IMR-90 (cell line): ENCODE measurements around the gene ARAP3. TPM values are rescaled to one million over a fixed set of nuclear protein-coding genes. Genes with fewer than 3 reads are reported as not detected.

Experiments
- ATAC-seq: fragments of 200-7000 bp; cut with Tn5 transposase; 2 replicates; pipeline ENCODE4 v1.9.1; 2020; ENCODE audit warnings: low read depth, mild to moderate bottlenecking, moderate library complexity
- BruUV-seq: library from RNA; stranded (reverse); fragments of 400-500 nt; replicated peaks from 2 replicates; lab custom pipeline; 2021; lab: Mats Ljungman, UMichigan
- CTCF ChIA-PET: fragments of 300-600 bp; formaldehyde crosslinking; extraction: SDS; loops from one replicate; lab custom pipeline; 2021; ENCODE audit warnings: antibody characterized with exemption; lab: Yijun Ruan, JAX
- POLR2A ChIA-PET: fragments of 300-600 bp; sonication (Branson Sonifier 250); formaldehyde crosslinking; loops from one replicate; lab custom pipeline; 2022; ENCODE audit warnings: antibody characterized with exemption; ENCODE audit not compliant: unreplicated experiment; lab: Charles Lee
- DNase-seq: peaks from one replicate; pipeline ENCODE4 v3.0.0; 2013
- H2AFZ ChIP-seq: replicated peaks from 2 replicates; pipeline ENCODE3; 2013; ENCODE audit warnings: low read length, mild to moderate bottlenecking; ENCODE audit not compliant: poor library complexity
- H2AK5ac ChIP-seq: 2 replicates; pipeline ENCODE4 v1.6.1; 2013; ENCODE audit warnings: low read depth, low read length, inconsistent platforms
- H2AK9ac ChIP-seq: replicated peaks from 2 replicates; pipeline ENCODE3; 2013; ENCODE audit warnings: mild to moderate bottlenecking, low read depth, low read length, moderate library complexity; ENCODE audit not compliant: poor library complexity
- H2BK120ac ChIP-seq: 2 replicates; pipeline ENCODE4 v1.6.1; 2013; ENCODE audit warnings: low read depth, low read length, inconsistent platforms
- H2BK15ac ChIP-seq: 3 replicates; pipeline ENCODE4 v1.6.1; 2013; ENCODE audit warnings: low read depth, low read length, inconsistent platforms
- H2BK20ac ChIP-seq: 2 replicates; pipeline ENCODE4 v1.6.1; 2013; ENCODE audit warnings: low read depth, mild to moderate bottlenecking, inconsistent platforms, low read length, moderate library complexity
- H2BK5ac ChIP-seq: 2 replicates; pipeline ENCODE4 v1.6.1; 2013; ENCODE audit warnings: mild to moderate bottlenecking, low read depth, low read length, inconsistent platforms; ENCODE audit not compliant: poor library complexity, severe bottlenecking
- H3K14ac ChIP-seq: replicated peaks from 2 replicates; pipeline ENCODE4 v1.6.1; 2013; ENCODE audit warnings: low read depth, low read length, inconsistent platforms
- H3K18ac ChIP-seq: 2 replicates; pipeline ENCODE4 v1.6.1; 2013; ENCODE audit warnings: low read depth, low read length, control low read depth
- H3K23ac ChIP-seq: 2 replicates; pipeline ENCODE4 v1.6.1; 2013; ENCODE audit warnings: low read depth, low read length, inconsistent platforms
- H3K27ac ChIP-seq: 2 replicates; pipeline ENCODE4 v1.5.1; 2013; ENCODE audit warnings: mild to moderate bottlenecking, control low read depth, low read length; ENCODE audit not compliant: insufficient read depth
- H3K27me3 ChIP-seq: 2 replicates; pipeline ENCODE4 v1.6.1; 2013; ENCODE audit warnings: low read length; ENCODE audit not compliant: control insufficient read depth, insufficient read depth
- H3K36me3 ChIP-seq: 2 replicates; pipeline ENCODE4 v1.6.1; 2013; ENCODE audit warnings: low read length, mixed read lengths; ENCODE audit not compliant: control insufficient read depth, insufficient read depth
- H3K4ac ChIP-seq: 2 replicates; pipeline ENCODE4 v1.6.1; 2013; ENCODE audit warnings: low read depth, low read length, inconsistent platforms
- H3K4me1 ChIP-seq: 2 replicates; pipeline ENCODE4 v1.6.1; 2013; ENCODE audit warnings: low read length, mixed read lengths; ENCODE audit not compliant: control insufficient read depth, insufficient read depth
- H3K4me2 ChIP-seq: 2 replicates; pipeline ENCODE4 v1.6.1; 2013; ENCODE audit warnings: low read depth, mild to moderate bottlenecking, control low read depth, low read length, moderate library complexity
- H3K4me3 ChIP-seq: 2 replicates; pipeline ENCODE4 v1.5.1; 2013; ENCODE audit warnings: low read depth, mild to moderate bottlenecking, control low read depth, low read length, moderate library complexity; ENCODE audit not compliant: insufficient read depth
- H3K56ac ChIP-seq: 2 replicates; pipeline ENCODE4 v1.6.1; 2013; ENCODE audit warnings: low read length, inconsistent platforms; ENCODE audit not compliant: insufficient read depth; ENCODE audit errors: extremely low read depth
- H3K79me1 ChIP-seq, 2 experiments: 2 replicates each; pipeline ENCODE4 v1.6.1; 2013; ENCODE audit warnings: low read length in 2 of 2, inconsistent platforms in 1 of 2, low read depth in 1 of 2
- H3K9ac ChIP-seq: 2 replicates; pipeline ENCODE4 v1.6.1; 2013; ENCODE audit warnings: low read depth, low read length, control low read depth
- H3K9me1 ChIP-seq: 2 replicates; pipeline ENCODE4 v1.6.1; 2013; ENCODE audit warnings: low read length, inconsistent platforms; ENCODE audit not compliant: insufficient read depth
- H3K9me3 ChIP-seq: 2 replicates; pipeline ENCODE4 v1.6.1; 2013; ENCODE audit warnings: low read length; ENCODE audit not compliant: control insufficient read depth, insufficient read depth
- H4K20me1 ChIP-seq: 2 replicates; pipeline ENCODE4 v1.6.1; 2013; ENCODE audit warnings: low read length, inconsistent platforms; ENCODE audit not compliant: insufficient read depth
- H4K5ac ChIP-seq: 2 replicates; pipeline ENCODE4 v1.6.1; 2013; ENCODE audit warnings: mild to moderate bottlenecking, low read depth, low read length, control low read depth
- H4K8ac ChIP-seq, 2 experiments: 2 replicates each; pipeline ENCODE4 v1.6.1; 2013; ENCODE audit warnings: low read depth in 2 of 2, low read length in 2 of 2, control low read depth in 1 of 2, inconsistent platforms in 1 of 2
- H4K91ac ChIP-seq: 2 replicates; pipeline ENCODE4 v1.6.1; 2013; ENCODE audit warnings: low read depth, low read length, inconsistent platforms; ENCODE audit not compliant: insufficient read depth
- BHLHE40 ChIP-seq: fragments of 150-350 bp; IDR thresholded peaks from 2 replicates; pipeline ENCODE4 v1.6.1; 2016; ENCODE audit warnings: mild to moderate bottlenecking, low read depth, low read length
- NFE2L2 ChIP-seq: fragments of 150-350 bp; IDR thresholded peaks from 2 replicates; pipeline ENCODE4 v1.6.1; 2016; ENCODE audit warnings: low read depth, mild to moderate bottlenecking, low read length
- WGBS, 2 experiments: methylation state at CpG; one replicate each; pipeline versions ENCODE4 v1.1.5 to v1.1.7; 2013; ENCODE audit warnings: missing lambda C conversion rate in 2 of 2; ENCODE audit not compliant: insufficient read length in 1 of 2; ENCODE audit errors: extremely low coverage in 2 of 2; 5-methylcytosine and 5-hydroxymethylcytosine counted together
- dilution Hi-C: fragments of 300-500 bp; cut with HindIII; formaldehyde crosslinking; loops from one replicate; pipeline ENCODE4 v1.14.3; 2018; ENCODE audit warnings: low sequenced_read_pairs; ENCODE audit not compliant: unreplicated experiment
- in situ Hi-C: fragments of 300-500 bp; cut with MboI; formaldehyde crosslinking; loops from 3 replicates; pipeline ENCODE4 v1.14.3; 2019; ENCODE audit warnings: low sequenced_read_pairs, inconsistent platforms, mixed read lengths
- intact Hi-C: fragments of 100-400 bp; cut with micrococcal nuclease; formaldehyde crosslinking; loops from 2 replicates; pipeline ENCODE4 v1.10.0; 2022
- polyA plus RNA-seq, 3 experiments: library from polyadenylated mRNA; depleted of rRNA; stranded (reverse); fragments of >200 nt; gene quantifications; 2 replicates each; pipeline ENCODE4 v1.2.3, GENCODE V29; 2012; ENCODE audit warnings: low replicate concordance in 1 of 3
- total RNA-seq: library from RNA; depleted of rRNA; stranded (reverse); fragments of >200 nt; gene quantifications from 2 replicates; pipeline ENCODE4 v1.2.3, GENCODE V29; 2012

Gene ARAP3
- total and polyA plus RNA-seq, 2 of the 4 experiments (the other 2 are of a cell fraction): 2.2 to 6.9 TPM

DNA sequence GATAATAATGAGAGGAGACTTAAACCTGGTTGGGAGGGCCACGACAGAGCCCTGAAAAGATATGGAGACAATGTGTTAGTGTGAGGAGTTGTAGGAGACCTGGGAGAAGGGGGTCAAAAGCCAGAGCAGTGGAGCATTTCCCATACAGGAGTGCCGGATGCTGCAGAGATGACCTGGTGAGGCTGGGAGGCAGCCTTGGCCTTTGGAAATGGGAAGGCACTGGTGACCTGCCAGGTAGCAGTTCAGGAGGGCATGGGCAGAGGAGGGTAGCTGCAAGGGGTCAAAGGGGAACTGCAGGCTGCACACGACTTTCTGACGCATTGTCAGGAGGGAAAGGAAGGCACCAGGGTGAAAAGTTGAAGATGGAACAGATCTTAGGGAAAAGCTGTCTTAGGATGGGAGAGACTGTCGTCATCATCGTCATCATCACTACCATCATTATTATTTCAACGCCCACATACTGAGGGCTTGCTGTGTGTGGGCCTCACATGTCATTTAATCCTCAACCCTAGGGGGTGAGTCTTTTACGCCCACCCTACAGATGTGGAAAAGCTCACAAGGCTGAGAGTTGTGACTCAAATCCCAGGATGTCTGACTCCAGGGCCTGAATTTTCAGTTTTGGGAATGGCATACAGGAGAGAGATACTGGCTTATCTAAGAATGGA, 13.3 kb downstream of the ARAP3 start:
- H2AK9ac ChIP-seq: no peak overlapping the region
- no peak overlapping the region for H4K5ac ChIP-seq
- no peak overlapping the region for H3K9ac ChIP-seq
- CTCF ChIA-PET: no interaction called here
- H2BK120ac ChIP-seq: no peak overlapping the region
- no peak overlapping the region for H4K8ac ChIP-seq
- in situ Hi-C loops (no loop called here), dilution Hi-C loops (no loop called here), intact Hi-C loops (no loop called here)
- H3K79me1 ChIP-seq: no peaks in the 10 kb centered on the region
- WGBS, 2 experiments: 75% methylated on average over 2 of the region's 8 CpGs; no CpG with 5 or more reads in 1 of the 2 experiments
- H4K20me1 ChIP-seq: no peaks in the 10 kb centered on the region
- no peak overlapping the region for H3K14ac ChIP-seq
- no peak overlapping the region for H3K18ac ChIP-seq
- no peak overlapping the region for H2AK5ac ChIP-seq
- no peak overlapping the region for H3K4me2 ChIP-seq
- H2BK20ac ChIP-seq: no peak overlapping the region
- H4K91ac ChIP-seq: no peak overlapping the region
- H3K23ac ChIP-seq: no peak overlapping the region
- H3K36me3 ChIP-seq: peaks cover 20% of the 10 kb centered on the region
- H2BK5ac ChIP-seq: no peak overlapping the region
- H3K56ac ChIP-seq: no peak overlapping the region
- H3K27me3 ChIP-seq: no peaks in the 10 kb centered on the region
- no TSS peak for BruUV-seq
- DNase-seq (peak; percentile 77), ATAC-seq (no peak)
- no peaks in the 10 kb centered on the region for H3K9me3 ChIP-seq
- POLR2A ChIA-PET: no interaction called here
- H3K4me1 ChIP-seq: no peaks in the 10 kb centered on the region
- no peak overlapping the region for H2BK15ac ChIP-seq
- no peak overlapping the region for H3K4me3 ChIP-seq
- no peak overlapping the region for H2AFZ ChIP-seq
- TF ChIP-seq BHLHE40 (0 out of 2 replicates have a peak, but pooled peaks have one; percentile 26), NFE2L2 (no peak)
- H3K4ac ChIP-seq: no peak overlapping the region
- H3K27ac ChIP-seq: no peak overlapping the region
- no peaks in the 10 kb centered on the region for H3K9me1 ChIP-seq
